Measurements from ENCODE around the gene FMN1.

FMN1 gene

DNA sequence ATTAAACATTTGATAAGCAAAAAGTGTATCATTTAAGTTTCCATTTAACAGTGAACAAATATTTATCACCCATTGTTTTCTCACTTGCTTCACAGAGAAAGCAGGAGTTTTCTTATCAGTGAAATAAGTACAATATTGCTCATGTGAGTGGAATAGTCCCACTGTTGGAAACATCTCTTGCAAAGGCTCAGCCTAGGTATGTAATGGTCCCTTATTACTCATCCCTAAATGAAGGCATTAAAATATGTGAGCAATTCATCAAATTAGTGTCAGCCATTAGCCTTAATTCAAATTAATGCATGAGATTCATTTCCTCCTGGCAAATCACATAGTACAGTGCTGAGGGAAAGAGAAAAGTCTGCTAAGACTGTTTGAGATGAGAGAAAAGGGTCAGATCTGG, 9.6 kb upstream of the FMN1 start:
- H3K9me3 ChIP-seq, result no peaks in the 10 kb centered on the region
- intact Hi-C loops (cut with DNase I; ENCODE audit: low total_unique reads), result no loop called here
- no peak overlapping the region for H3K27ac ChIP-seq
- no peaks in the 10 kb centered on the region for H3K36me3 ChIP-seq
- no peak for DNase-seq
- no peak overlapping the region for H3K4me3 ChIP-seq
- TF ChIP-seq, protein P1, sequence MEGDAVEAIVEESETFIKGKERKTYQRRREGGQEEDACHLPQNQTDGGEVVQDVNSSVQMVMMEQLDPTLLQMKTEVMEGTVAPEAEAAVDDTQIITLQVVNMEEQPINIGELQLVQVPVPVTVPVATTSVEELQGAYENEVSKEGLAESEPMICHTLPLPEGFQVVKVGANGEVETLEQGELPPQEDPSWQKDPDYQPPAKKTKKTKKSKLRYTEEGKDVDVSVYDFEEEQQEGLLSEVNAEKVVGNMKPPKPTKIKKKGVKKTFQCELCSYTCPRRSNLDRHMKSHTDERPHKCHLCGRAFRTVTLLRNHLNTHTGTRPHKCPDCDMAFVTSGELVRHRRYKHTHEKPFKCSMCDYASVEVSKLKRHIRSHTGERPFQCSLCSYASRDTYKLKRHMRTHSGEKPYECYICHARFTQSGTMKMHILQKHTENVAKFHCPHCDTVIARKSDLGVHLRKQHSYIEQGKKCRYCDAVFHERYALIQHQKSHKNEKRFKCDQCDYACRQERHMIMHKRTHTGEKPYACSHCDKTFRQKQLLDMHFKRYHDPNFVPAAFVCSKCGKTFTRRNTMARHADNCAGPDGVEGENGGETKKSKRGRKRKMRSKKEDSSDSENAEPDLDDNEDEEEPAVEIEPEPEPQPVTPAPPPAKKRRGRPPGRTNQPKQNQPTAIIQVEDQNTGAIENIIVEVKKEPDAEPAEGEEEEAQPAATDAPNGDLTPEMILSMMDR (IDR thresholded peaks at IDR 0.05), result no peak
- H3K27me3 ChIP-seq, result no peaks in the 10 kb centered on the region
- H3K4me1 ChIP-seq, result no peaks in the 10 kb centered on the region

DNA sequence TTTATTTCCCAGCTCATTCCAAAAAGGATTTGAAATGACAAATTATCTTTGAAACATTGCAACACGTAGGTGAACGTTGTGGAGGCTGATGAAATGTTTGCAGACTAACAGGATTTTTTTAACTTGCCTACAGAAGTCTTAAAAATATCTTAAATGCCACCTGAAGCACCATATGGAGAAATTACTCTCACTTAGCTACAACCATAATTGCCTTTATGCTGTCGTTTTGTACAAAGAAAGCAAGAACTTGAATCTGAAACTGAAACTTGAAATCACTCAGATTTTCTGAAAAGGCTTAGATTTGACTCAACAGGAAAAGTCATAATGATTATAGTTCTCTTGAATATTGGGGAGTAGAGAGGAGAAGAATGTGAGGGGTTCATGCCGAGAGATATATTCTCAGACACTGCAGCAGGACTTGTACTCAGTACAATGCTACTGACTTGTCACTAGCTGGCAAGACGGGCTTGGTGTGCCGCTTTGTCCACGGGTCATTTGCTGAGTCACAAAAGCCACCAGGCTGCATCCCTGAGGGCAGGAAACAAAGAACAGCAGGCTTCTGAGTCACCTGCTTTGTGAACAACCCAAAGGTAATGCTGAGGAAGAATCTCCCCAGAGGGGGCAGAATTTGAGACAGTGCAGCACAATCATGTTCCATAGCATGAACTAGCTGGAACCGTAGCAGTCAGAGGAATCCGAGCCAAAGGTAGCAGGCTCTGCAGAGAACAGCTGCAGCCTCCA, 7.1 kb upstream of the FMN1 start:
- H3K27ac ChIP-seq, result no peak overlapping the region
- H3K27me3 ChIP-seq, result no peaks in the 10 kb centered on the region
- H3K4me1 ChIP-seq, result no peaks in the 10 kb centered on the region
- H3K9me3 ChIP-seq, result no peaks in the 10 kb centered on the region
- intact Hi-C loops (cut with DNase I; ENCODE audit: low total_unique reads), result no loop called here
- no peaks in the 10 kb centered on the region for H3K36me3 ChIP-seq
- DNase-seq, result no peak
- TF ChIP-seq, protein P1 (IDR thresholded peaks at IDR 0.05), result no peak
- H3K4me3 ChIP-seq, result peak overlapping the region; percentile 4 to 20

DNA sequence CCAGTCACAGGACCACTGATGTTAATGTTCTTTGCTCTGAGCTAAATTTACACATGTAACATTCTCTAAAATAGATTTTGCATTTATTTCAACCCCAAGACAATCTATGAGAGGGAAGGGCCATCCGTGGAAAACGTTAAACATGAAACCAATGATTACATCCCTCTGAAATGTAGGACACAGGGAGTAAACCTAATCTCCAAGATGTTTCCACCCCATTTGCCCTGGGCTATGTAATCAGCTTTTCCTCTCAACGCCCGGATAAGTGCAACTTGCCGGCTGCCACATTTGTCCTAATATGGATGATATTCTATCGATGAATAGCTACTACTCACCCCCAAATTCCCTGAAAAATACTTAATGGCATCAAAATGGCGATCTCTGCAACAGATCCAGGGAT, 6.4 kb upstream of the FMN1 start:
- H3K4me3 ChIP-seq, result no peak overlapping the region
- intact Hi-C loops (cut with DNase I; ENCODE audit: low total_unique reads), result no loop called here
- DNase-seq, result no peak
- no peaks in the 10 kb centered on the region for H3K9me3 ChIP-seq
- no peaks in the 10 kb centered on the region for H3K4me1 ChIP-seq
- no peaks in the 10 kb centered on the region for H3K27me3 ChIP-seq
- TF ChIP-seq, protein P1 (IDR thresholded peaks at IDR 0.05), result no peak
- no peaks in the 10 kb centered on the region for H3K36me3 ChIP-seq
- no peak overlapping the region for H3K27ac ChIP-seq

DNA sequence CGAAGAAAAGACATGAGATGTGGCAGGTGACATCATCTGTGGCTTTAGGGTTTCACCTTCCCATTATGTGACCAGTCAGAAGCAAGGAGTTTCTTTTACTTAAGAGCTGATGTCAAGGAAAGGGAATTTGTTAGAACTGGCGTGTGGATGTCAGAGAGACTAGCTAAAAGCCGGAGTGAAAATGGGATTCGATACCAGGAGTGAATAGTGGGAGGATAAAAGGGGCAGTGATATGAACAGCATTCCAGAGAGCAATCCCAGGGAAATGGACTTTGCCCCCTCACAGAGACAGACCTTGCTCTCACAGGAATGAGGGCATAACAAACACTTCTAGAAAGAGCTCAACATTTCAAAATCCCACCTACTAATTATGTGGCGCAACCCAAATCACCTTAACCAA, 5.9 kb upstream of the FMN1 start:
- H3K4me3 ChIP-seq, result no peak overlapping the region
- no peaks in the 10 kb centered on the region for H3K36me3 ChIP-seq
- no peak overlapping the region for H3K27ac ChIP-seq
- intact Hi-C loops (cut with DNase I; ENCODE audit: low total_unique reads), result no loop called here
- no peaks in the 10 kb centered on the region for H3K27me3 ChIP-seq
- H3K4me1 ChIP-seq, result peaks cover 0 to under 1% (median 0%) of the 10 kb centered on the region in 4 donors
- TF ChIP-seq, protein P1 (IDR thresholded peaks at IDR 0.05), result no peak
- no peaks in the 10 kb centered on the region for H3K9me3 ChIP-seq
- no peak for DNase-seq

DNA sequence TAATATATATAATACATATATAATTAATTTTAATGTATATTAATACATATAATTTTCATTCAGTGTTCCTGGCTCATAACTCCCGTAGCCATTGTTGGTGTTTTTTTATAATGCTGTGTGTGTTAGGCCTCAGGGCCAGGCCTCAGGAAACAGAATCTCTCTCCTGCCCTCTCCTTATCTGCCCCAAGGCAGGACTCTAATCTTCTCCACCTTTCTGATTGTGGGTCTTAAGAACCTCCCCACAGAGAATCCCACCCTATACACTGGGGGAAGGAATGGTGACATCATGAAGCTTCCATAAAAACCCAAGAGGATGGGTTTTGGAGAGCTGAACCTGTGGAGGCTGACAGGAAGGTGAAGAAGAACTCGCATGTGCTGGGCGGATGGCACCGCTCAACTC, 4.0 kb upstream of the FMN1 start:
- Histone ChIP-seq H3K27ac (no peak overlapping the region), H3K4me3 (no peak overlapping the region), H3K4me1 (peaks cover 0 to 10% (median 5%) of the 10 kb centered on the region in 4 donors), H3K9me3 (no peaks in the 10 kb centered on the region), H3K27me3 (no peaks in the 10 kb centered on the region), H3K36me3 (no peaks in the 10 kb centered on the region)
- DNase-seq, result no peak
- intact Hi-C loops (cut with DNase I; ENCODE audit: low total_unique reads), result no loop called here
- TF ChIP-seq, protein P1 (IDR thresholded peaks at IDR 0.05), result no peak
